HG03108 (cell line): Measurements from ENCODE around the gene AHCYL1.

Experiments
- ATAC-seq: cut with Tn5 transposase; IDR thresholded peaks from one replicate; pipeline ENCODE4 v1.9.1; 2021; ENCODE audit warnings: moderate library complexity; ENCODE audit not compliant: unreplicated experiment

AHCYL1 gene

DNA sequence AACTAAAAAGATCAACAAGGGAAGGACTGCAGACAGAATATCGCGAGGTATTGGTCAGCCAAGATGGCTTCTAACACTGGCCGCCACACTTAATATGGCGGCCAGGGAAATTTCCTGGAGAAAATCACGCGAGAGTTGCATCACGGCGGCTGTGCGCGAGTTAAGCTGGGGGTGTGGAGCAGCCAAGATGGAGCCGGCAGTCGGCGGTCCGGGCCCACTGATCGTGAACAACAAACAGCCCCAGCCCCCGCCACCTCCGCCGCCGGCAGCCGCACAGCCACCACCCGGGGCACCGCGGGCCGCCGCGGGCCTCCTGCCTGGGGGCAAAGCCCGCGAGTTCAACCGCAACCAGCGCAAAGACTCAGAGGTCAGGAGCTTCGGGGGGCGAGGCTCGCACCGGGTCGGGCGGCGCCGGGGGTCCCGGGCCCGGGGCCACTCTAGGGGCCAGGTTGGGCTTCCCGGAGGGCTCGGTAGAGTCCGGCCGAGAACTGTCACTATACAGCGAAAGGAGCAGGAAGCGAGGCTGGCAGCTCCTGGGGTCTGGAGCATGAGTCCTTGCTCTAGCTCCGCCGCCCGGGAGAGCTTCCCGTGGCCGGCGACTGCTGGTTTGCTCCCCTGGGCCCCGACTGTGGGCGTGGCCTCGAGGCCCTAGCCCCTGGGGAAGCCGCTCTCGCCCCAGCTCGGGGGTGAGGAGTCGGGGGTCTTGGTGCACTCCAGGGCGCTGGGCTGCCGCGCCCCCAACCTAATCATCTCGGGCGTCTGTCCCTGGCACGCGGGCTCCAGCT lies 50.1 kb downstream of the AHCYL1 start, which contains the start of gene STRIP1:
STRIP1 (plus strand) TSS at position 174 of the 785 bp plus-strand sequence; CDS start at position 188, 14 bp downstream.
- peak; percentile 86 for ATAC-seq

DNA sequence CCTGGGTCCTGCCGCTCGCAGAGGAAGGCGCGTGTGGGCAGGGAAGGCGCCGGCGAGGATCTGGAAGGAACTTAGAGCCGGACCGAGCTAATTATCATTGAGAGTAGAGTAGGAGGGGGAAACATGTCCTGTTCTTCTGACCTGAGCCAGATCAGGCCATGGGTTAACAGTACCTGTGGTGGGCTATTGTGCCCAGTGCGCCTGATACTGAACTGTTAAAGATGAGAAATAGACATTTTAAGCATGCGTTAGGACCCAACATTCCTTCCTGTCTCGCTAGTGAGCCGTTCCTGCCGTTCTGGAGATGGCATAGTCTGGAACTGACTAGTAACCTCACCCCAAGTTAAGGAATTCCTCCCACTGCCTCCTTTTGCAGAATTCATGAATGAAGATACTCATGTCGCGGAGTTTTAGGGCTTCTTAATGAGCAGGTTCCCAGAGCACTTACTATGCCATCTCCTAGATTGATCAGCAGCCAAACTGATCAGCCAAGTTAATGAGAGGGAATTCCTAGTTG lies 50.7 kb downstream of the AHCYL1 start:
- peak; percentile 14 for ATAC-seq

DNA sequence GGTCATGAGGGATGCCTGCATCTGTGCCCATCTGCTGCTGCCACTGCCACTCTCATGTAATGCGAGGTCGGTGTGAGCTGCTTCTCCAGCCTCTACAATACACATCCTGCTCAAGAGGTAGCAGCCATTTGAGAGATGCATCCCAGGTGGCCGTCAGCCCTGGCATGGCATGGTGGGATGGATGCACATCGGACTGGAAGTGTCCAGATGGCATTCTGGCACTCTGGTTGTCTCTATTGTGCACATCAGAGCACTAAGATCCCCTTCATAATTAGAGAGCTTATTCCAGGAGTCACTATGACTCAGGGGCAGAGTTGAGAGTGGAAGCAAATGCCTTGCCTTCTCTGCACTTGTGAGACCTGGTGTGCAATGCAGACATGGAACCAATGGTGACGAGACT lies 53.7 kb downstream of the AHCYL1 start:
- ATAC-seq, result no peak

DNA sequence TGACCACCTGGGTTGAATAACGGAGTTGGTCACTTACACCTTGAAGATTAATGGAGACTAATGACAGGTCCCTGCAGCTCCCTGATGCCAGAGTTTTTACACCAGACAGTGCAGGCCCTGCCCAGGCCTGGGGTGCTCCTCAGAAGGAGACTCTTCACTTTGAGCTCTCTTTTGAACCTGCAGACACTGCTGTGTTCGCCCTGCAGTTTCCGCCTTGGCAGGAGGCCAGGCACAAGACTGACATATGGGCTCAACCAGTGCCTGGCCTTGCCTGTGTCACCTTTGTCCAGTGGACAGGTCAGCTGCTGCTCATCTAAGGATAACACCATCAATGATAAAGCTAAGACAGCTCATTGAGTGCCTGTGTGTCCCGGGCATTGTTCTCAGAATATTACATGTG lies 55.1 kb downstream of the AHCYL1 start:
- ATAC-seq, result no peak

DNA sequence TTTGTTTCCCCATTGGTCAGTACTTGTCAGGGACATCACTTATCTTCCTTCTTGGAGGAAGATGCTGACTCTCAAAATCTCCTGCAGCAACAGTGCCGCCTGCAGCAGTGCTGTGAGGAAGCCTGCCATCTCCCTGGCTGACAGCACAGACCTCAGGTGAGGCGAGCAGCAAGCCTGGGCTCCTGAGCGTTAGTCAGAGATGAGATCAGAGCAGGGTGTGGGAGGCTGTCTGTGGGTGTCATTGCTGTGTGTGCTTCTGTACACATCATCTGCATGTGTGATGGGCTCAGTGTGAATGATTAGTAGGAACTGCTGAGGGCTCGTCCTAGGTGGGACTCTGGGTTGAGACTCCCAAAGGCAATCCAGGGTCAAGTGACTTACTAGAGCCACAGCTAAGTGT lies 56.0 kb downstream of the AHCYL1 start:
- no peak for ATAC-seq

DNA sequence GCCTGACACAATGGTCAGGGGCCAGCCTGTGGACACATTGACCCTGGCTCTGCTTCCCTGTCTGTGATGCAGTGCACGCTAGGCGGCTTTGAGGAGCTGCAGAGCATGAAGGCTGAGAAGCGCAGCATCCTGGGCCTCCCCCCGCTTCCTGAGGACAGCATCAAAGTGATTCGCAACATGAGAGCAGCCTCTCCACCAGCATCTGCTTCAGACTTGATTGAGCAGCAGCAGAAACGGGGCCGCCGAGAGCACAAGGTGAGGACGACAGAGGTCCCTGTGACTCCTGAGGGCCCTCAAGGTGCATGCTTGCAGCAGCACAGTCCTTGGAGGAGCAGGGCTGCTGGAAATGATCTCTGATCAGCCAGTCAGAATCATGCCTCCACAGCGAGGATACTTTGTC lies 58.5 kb downstream of the AHCYL1 start:
- ATAC-seq, result no peak

DNA sequence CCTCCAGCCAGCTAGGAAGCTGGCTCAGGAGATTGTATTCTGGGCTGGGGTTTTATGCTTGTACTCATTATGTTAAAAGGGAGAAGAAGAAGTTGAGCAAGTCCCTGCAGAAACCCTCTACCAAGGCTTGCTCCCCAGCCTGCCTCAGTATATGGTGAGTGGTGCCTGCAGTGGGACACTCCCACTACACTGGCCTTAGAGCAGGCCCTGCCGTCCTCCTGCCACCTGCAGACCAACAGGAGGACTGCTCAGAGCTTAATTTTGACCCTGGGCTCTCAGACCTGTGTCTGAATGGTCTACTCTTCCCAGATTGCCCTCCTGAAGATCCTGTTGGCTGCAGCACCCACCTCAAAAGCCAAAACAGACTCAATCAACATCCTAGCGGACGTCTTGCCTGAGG lies 62.9 kb downstream of the AHCYL1 start:
- no peak for ATAC-seq

DNA sequence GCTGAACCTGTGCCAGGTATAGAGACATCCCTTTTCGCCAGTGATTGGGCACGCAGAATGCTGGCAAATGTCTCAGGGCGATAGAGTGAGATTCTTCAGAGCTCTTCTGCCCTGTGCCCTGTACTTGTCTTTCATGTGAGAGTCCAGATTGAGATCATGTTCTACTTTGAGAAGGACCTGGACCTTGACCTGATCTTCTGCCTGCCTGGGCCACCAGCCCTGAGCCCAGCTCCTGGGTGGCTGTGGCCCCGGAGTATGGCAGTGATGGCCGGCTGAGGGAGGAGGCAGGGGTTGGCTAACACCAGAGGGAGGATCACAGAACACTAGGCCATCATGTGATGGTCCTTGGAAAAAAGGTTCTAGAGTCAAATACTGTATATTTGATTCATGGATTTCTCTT lies 63.7 kb downstream of the AHCYL1 start:
- ATAC-seq, result no peak

DNA sequence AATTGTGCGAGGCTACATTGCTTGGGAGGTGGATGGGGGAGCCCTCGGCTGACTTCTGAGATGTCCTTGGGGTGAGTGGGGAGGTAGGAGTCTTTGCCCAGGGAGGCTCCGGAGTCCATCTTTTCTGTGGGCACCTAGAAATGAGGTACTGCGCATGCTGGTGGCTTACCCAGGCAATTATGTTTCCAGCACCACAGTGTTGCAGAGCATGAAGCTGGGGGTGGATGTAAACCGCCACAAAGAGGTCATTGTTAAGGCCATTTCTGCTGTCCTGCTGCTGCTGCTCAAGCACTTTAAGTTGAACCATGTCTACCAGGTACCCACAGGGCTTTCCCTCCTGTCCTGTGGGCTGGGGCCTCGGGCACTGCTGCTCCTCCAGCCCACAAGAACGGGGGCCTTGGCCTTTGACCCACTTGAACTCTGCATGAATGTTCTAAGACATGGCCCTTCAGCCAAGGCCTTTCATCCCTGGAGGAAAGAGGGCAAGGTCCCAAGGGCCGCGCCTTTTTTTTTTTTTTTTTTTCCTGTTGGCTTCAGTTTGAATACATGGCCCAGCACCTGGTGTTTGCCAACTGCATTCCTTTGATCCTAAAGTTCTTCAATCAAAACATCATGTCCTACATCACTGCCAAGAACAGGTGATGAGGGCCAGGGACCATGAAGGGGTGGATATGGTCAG lies 64.5 kb downstream of the AHCYL1 start:
- no peak for ATAC-seq

DNA sequence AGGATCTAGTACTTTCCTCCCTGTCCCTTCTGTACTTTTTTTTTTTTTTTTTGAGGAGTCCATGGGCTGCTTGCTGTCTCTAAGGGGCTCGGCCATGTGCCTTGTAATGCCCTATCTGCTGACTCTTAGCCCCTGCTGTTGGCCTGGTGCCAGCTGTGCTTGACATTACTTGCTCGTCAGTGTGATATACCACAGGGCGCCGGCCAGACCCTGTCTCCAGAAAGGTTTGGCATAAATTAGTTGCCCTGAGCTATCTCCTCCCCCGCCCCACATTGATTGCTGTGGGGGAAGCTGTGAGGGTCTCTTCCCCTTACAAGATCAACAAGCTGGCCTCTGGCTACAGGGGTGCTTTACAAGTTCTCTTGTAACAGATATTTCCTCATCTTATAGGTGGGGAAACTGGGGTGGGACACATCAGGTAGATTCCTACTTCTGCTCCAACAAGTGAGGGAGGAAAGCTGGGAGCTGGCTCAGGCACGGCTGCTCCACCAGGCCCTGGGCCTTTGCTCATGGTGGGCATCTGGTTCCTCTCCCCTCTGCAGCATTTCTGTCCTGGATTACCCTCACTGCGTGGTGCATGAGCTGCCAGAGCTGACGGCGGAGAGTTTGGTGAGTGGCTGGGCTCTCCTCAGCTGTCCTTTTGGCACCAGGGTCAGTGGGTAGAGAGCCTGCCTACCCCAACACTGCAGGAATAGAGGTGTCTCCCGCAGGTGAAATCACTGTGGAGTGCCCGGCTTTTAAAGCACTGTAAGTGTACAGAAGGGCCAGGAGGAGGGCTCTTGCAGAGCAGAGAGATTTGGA lies 65.4 kb downstream of the AHCYL1 start:
- no peak for ATAC-seq

DNA sequence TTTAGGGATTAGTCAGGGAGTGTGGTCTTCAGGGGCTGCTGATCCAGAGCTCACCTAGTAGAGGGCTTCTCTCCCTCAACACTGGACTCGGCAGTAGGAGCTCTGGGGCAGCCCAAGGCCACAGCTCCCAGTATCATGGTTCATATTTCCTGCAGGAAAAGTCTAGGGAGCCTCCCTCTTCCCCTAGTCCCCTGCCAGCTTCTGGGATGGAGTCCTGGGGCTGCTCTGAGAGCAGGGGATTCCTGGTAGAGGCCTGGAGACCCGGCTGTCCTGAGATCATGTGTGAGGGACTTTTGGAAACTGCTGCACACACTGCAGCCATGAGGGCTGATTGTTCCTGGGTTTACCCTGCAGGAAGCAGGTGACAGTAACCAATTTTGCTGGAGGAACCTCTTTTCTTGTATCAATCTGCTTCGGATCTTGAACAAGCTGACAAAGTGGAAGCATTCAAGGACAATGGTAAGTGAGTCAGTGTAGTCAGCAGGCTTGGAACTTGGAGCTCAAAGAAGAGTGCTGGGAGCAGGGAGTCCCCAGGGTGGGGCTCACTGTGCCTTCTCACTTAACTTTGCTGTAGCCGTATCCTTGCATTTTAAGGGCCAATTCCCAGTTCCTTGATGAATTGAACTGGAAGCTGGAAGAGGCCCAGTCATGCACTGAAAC lies 66.2 kb downstream of the AHCYL1 start:
- no peak for ATAC-seq

DNA sequence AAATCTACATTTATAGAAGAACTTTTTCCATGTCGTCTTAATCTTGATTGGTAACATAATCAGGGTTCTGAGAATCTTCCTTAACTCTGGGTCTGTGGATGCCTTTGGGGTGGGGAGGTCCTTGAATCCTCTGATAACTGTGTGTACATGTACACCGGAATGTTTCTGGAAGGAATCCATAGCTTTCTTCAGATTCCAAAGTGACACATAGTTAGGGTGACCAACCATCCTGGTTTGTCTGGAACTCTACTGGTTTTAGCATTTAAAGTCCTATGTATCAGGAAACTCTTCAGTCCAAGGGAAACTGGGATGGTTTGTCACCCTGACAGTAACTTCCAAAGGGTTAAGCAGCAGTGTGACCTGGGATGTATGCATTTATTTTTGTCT lies 66.7 kb downstream of the AHCYL1 start:
- ATAC-seq, result no peak

DNA sequence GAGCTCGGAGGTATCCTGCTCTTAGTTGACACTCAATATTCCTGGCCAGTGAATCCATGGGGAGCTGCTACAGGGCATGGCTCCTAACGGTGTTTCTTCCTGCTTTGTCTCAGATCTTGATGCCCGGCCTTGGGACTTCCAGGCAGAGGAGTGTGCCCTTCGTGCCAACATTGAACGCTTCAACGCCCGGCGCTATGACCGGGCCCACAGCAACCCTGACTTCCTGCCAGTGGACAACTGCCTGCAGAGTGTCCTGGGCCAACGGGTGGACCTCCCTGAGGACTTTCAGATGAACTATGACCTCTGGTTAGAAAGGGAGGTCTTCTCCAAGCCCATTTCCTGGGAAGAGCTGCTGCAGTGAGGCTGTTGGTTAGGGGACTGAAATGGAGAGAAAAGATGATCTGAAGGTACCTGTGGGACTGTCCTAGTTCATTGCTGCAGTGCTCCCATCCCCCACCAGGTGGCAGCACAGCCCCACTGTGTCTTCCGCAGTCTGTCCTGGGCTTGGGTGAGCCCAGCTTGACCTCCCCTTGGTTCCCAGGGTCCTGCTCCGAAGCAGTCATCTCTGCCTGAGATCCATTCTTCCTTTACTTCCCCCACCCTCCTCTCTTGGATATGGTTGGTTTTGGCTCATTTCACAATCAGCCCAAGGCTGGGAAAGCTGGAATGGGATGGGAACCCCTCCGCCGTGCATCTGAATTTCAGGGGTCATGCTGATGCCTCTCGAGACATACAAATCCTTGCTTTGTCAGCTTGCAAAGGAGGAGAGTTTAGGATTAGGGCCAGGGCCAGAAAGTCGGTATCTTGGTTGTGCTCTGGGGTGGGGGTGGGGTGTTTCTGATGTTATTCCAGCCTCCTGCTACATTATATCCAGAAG lies 69.2 kb downstream of the AHCYL1 start:
- ATAC-seq, result no peak

DNA sequence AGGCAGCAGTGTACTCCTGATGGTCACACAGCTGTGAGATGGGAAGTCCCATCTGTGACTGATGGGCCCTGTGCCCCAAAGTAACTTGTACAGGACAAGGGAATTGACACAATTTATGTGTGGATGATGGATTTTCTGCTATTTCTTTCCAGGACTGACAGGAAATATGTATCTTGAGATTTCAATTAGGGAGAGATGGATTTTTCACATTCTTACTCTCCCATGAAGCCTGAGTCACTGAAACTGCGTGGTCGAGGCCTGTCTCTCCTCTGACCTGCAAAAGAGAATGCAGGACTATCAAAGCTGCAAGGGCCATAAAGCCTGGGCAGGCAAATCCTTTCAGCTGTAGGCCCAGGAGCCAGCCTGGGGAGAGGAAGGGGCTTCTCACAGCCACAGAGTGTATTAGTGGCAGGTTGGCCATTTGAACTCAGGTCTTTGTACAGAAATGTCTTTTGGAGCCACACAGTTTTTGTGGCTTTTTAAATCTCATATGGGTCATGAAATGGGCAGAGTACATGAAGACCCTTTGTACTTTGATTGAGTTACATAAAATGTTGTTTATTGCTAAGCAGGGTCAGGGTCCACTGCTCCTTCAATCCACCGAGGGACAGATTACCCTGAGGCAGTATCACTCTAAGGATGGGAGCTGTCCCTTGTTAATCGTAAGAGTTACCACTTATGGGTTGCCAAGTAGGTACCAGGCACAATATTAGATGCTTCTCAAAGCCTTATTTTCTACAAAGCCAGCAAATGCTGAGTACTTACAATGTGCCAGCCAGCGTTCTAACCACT lies 71.1 kb downstream of the AHCYL1 start:
- ATAC-seq, result no peak

DNA sequence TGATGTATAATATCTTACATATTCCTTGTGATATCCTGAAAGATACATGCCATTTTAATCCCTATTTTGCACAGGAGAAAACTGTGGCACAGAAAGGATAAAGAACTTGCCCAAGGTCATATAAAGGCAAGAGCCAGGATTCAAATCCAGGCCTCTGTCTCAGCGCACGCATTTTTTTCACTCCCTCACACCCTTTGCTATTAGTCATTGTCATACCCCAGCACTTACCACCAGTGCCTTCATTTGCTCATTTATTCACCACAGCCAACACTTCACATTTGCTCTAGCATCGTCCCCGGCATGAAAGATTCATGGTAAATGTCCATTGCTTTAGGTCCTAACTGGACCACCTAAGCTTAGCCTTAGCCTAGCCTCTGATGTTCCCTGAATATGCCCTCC lies 71.7 kb downstream of the AHCYL1 start:
- ATAC-seq, result no peak

DNA sequence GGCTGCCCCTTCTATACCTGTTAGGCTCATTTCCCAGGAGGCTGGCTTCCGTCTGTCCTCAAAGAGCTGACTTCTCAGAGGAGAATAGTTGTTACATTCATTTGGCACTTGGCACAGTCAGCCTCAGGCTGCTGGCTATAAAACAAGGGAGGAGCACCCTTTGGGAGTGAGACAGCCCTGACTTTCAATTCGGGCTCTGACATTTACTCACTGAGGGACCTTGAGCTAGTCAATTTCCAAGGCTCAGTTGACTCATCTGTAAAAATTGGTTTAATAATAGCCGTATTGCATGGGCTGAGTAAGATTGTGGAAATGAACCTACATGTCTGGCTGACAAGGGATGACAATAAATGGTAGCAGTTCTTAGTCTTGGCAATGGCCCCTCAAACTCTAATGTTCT lies 72.2 kb downstream of the AHCYL1 start:
- no peak for ATAC-seq

DNA sequence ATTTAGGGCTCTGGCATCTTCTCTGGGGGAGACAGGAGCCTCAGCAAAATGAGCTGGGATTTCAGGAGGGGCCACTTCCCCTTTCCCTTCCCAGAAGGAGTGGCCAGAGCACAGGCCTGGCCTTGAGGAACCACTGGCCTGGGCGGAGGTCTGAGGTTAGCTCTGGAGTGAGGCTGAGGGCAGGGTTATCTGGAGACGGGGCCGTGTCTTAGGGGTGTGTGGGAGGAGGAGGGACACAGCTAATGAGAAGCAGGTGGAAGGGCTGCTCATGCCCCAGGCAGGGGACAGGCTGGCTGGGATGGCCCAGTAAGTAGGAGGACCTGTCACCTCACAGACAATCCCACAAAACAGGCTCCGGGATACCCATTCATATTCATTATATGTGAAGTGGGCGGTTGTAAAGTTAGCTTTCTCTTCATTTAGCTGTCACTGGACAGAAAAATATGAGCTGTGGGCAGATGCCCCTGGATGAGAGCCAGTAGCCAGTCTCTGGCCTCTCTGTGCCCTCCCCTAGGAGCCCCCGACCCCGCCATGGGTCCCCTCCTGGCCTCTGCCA lies 73.5 kb downstream of the AHCYL1 start:
- ATAC-seq, result no peak

DNA sequence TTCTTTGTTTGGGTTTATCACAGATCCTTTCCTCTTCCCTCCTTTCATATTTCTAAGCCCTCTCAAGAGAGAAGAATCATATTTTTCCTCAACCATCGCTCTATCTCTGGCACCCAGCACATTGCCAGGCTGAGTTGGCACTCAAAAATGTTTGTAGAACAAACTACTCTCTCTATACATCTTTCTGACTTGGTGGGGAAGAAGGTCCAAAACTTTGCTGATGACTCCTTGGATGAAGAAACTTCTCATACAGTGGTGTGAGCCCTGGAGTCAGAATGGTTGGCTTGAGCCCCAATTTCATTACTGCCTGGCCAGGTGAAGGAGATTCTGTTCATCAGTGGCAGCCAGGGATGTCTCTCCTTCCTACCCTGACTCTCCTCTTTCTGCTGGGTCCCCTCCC lies 74.0 kb downstream of the AHCYL1 start:
- no peak for ATAC-seq
